ENCODE data around the gene SPECC1L.
"Not testable (repeated sequence)": the region's sequence is repeated elsewhere in the genome, so short reads cannot be mapped to it uniquely, and the experiment has no call there.

SPECC1L gene

GRCh38 chr22:24270556-24271385 lies at the start of gene SPECC1L:
SPECC1L (plus strand) TSS chr22:24270831; CDS start chr22:24302232, 31,401 bp downstream.
- DNase-seq: peak; percentile 59

- no peak for DNase-seq
Observed at GRCh38 chr22:24224468-24224867, 46.2 kb upstream of the SPECC1L start.

- DNase-seq: no peak
Observed at GRCh38 chr22:24225044-24225601, 45.5 kb upstream of the SPECC1L start.

- DNase-seq: no peak
Observed at GRCh38 chr22:24225951-24226350, 44.7 kb upstream of the SPECC1L start.

GRCh38 chr22:24230911-24231656 lies 39.5 kb upstream of the SPECC1L start:
- no peak for DNase-seq

- no peak for DNase-seq
Observed at GRCh38 chr22:24231706-24232105, 38.9 kb upstream of the SPECC1L start.

- DNase-seq: no peak
Observed at GRCh38 chr22:24232124-24232523, 38.5 kb upstream of the SPECC1L start.

GRCh38 chr22:24232725-24233124 lies 37.9 kb upstream of the SPECC1L start:
- no peak for DNase-seq

GRCh38 chr22:24233235-24233634 lies 37.4 kb upstream of the SPECC1L start:
- no peak for DNase-seq

GRCh38 chr22:24233816-24234215 lies 36.8 kb upstream of the SPECC1L start:
- no peak for DNase-seq

- DNase-seq: no peak
Observed at GRCh38 chr22:24235315-24235714, 35.3 kb upstream of the SPECC1L start.

- DNase-seq: no peak
Observed at GRCh38 chr22:24236656-24237055, 34.0 kb upstream of the SPECC1L start.

GRCh38 chr22:24238101-24238694 lies 32.4 kb upstream of the SPECC1L start:
- not testable (repeated sequence) for DNase-seq

GRCh38 chr22:24240381-24240780 lies 30.2 kb upstream of the SPECC1L start:
- no peak for DNase-seq

- not testable (repeated sequence) for DNase-seq
Observed at GRCh38 chr22:24240985-24241692, 29.5 kb upstream of the SPECC1L start.

- DNase-seq: not testable (repeated sequence)
Observed at GRCh38 chr22:24243417-24243816, 27.2 kb upstream of the SPECC1L start.

GRCh38 chr22:24244144-24244787 lies 26.4 kb upstream of the SPECC1L start:
- DNase-seq: no peak

GRCh38 chr22:24245030-24245431 lies 25.6 kb upstream of the SPECC1L start, which contains the start of gene GGT5:
GGT5 (minus strand) TSS chr22:24245082; CDS start chr22:24244725, 357 bp downstream.
- not testable (repeated sequence) for DNase-seq

GRCh38 chr22:24245584-24246561 lies 24.8 kb upstream of the SPECC1L start:
- not testable (repeated sequence) for DNase-seq

GRCh38 chr22:24247011-24247507 lies 23.6 kb upstream of the SPECC1L start:
- DNase-seq: no peak

All from NCI-H748 treated with DMSO at 0.1 percent for 48 hours (cell line).